ENCODE data around the gene CACNA1D.

DNA sequence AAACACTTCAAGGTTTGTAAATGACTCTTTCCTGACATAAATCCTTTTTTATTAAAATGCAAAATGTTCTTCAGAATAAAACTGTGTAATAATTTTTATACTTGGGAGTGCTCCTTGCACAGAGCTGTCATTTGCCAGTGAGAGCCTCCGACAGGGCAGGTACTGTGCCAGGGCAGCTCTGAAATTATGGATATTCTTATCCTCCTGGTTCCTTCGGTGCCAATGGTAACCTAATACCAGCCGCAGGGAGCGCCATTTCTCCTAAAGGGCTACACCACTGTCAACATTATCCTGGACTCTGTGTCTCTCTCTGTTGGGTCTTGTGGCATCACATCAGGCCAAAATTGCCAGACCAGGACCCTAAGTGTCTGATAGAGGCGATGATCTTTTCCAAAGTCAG is 318.8 kb downstream of the CACNA1D start:
- TF ChIP-seq, protein P1, sequence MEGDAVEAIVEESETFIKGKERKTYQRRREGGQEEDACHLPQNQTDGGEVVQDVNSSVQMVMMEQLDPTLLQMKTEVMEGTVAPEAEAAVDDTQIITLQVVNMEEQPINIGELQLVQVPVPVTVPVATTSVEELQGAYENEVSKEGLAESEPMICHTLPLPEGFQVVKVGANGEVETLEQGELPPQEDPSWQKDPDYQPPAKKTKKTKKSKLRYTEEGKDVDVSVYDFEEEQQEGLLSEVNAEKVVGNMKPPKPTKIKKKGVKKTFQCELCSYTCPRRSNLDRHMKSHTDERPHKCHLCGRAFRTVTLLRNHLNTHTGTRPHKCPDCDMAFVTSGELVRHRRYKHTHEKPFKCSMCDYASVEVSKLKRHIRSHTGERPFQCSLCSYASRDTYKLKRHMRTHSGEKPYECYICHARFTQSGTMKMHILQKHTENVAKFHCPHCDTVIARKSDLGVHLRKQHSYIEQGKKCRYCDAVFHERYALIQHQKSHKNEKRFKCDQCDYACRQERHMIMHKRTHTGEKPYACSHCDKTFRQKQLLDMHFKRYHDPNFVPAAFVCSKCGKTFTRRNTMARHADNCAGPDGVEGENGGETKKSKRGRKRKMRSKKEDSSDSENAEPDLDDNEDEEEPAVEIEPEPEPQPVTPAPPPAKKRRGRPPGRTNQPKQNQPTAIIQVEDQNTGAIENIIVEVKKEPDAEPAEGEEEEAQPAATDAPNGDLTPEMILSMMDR (IDR thresholded peaks at IDR 0.05), result no peak
- no peak for TF ChIP-seq EP300 (IDR thresholded peaks at IDR 0.05; ENCODE audit: low read depth)
- no peak for TF ChIP-seq POLR2AphosphoS5 (IDR thresholded peaks at IDR 0.05)
